HCT116 (cell line): ENCODE data around the gene SLK. TPM values are rescaled to one million over a fixed set of nuclear protein-coding genes. Genes with fewer than 3 reads are reported as not detected.

Experiments
- ATAC-seq: fragments of 200-7000 bp; cut with Tn5 transposase; 2 replicates; pipeline ENCODE4 v1.9.1; 2020; ENCODE audit warnings: mild to moderate bottlenecking, moderate library complexity
- BruUV-seq: library from RNA; stranded (reverse); fragments of 400-500 nt; replicated peaks from 2 replicates; lab custom pipeline; 2021; lab: Mats Ljungman, UMichigan
- CTCF ChIA-PET: fragments of 300-600 bp; sonication (Branson Sonifier 250); formaldehyde crosslinking; loops from one replicate; lab custom pipeline; 2021; ENCODE audit warnings: antibody characterized with exemption; lab: Charles Lee
- POLR2A ChIA-PET: fragments of 300-600, 350-600 bp; sonication (Branson Sonifier 250); formaldehyde crosslinking; loops from one replicate; lab custom pipeline; 2021; ENCODE audit warnings: antibody characterized with exemption; lab: Charles Lee
- RAD21 ChIA-PET, 2 experiments: fragments of 300-600 bp; sonication (Branson Sonifier 250); formaldehyde crosslinking; loops; one replicate each; lab custom pipeline; 2023; ENCODE audit warnings: low total read pairs in 2 of 2; ENCODE audit not compliant: uncharacterized antibody in 2 of 2, unreplicated experiment in 2 of 2, low non-redundant PET in 1 of 2; lab: Charles Lee
- DNase-seq: peaks from one replicate; pipeline ENCODE4 v3.0.0-alpha.2; 2010; ENCODE audit warnings: low read depth, low spot score
- H2AFZ ChIP-seq: fragments of 200-600 bp; shearing (Covaris generic), sonication (generic); 2 replicates; pipeline ENCODE4 v1.6.1; 2017; ENCODE audit warnings: low read depth, mixed run types, mixed read lengths, antibody characterized with exemption, low read length; ENCODE audit not compliant: poor library complexity, severe bottlenecking
- H3K27ac ChIP-seq: 2 replicates; pipeline ENCODE4 v1.5.1; 2012; ENCODE audit warnings: low read depth, low read length
- H3K27me3 ChIP-seq: fragments of 200-600 bp; sonication (generic); 2 replicates; pipeline ENCODE4 v1.6.1; 2016; ENCODE audit warnings: mixed run types, low read length, mixed read lengths; ENCODE audit not compliant: insufficient read depth
- H3K36me3 ChIP-seq, 2 experiments: fragments of 200-500 bp in 1 of 2; fragments of 200-600 bp in 1 of 2; sonication (Bioruptor generic) in 1 of 2; sonication (generic) in 1 of 2; 2 replicates each; pipeline versions ENCODE4 v1.5.1 to v1.6.1; 2014 to 2016; ENCODE audit warnings: low read length in 2 of 2, inconsistent platforms in 1 of 2, mixed read lengths in 1 of 2, mixed run types in 1 of 2; ENCODE audit not compliant: insufficient read depth in 2 of 2, control insufficient read depth in 1 of 2
- H3K4me1 ChIP-seq, 2 experiments: fragments of 200-600 bp in 1 of 2; sonication (generic) in 1 of 2; 2 replicates each; pipeline versions ENCODE4 v1.5.1 to v1.6.1; 2012 to 2017; ENCODE audit warnings: low read length in 2 of 2, inconsistent platforms in 1 of 2, mild to moderate bottlenecking in 1 of 2, mixed read lengths in 1 of 2, mixed run types in 1 of 2, moderate library complexity in 1 of 2; ENCODE audit not compliant: insufficient read depth in 2 of 2, control insufficient read depth in 1 of 2
- H3K4me2 ChIP-seq: fragments of 200-600 bp; sonication (generic); 2 replicates; pipeline ENCODE4 v1.6.1; 2017; ENCODE audit warnings: mixed run types, low read length, mixed read lengths
- H3K4me3 ChIP-seq, 2 experiments: fragments of 200-600 bp in 1 of 2; sonication (generic) in 1 of 2; replicated peaks in 1 of 2; 2 replicates each; pipeline ENCODE4 v1.5.1; 2011 to 2016; ENCODE audit warnings: low read length in 2 of 2, control low read depth in 1 of 2, low read depth in 1 of 2, mild to moderate bottlenecking in 1 of 2, mixed read lengths in 1 of 2, mixed run types in 1 of 2
- H3K79me2 ChIP-seq: fragments of 200-600 bp; sonication (generic); 2 replicates; pipeline ENCODE4 v1.6.1; 2017; ENCODE audit warnings: mild to moderate bottlenecking, mixed run types, low read length, moderate library complexity, mixed read lengths; ENCODE audit not compliant: insufficient read depth
- H3K9ac ChIP-seq: fragments of 200-600 bp; sonication (generic); 2 replicates; pipeline ENCODE4 v1.6.1; 2016; ENCODE audit warnings: low read length, mixed read lengths
- H3K9me2 ChIP-seq: fragments of 200-600 bp; sonication (generic), shearing (Covaris generic); 2 replicates; pipeline ENCODE4 v1.6.1; 2017; ENCODE audit warnings: mixed run types, mild to moderate bottlenecking, moderate library complexity; ENCODE audit not compliant: insufficient read depth
- H3K9me3 ChIP-seq, 2 experiments: fragments of 200-500 bp in 1 of 2; fragments of 200-600 bp in 1 of 2; sonication (Bioruptor generic) in 1 of 2; sonication (generic) in 1 of 2; 2 replicates each; pipeline ENCODE4 v1.6.1; 2014 to 2017; ENCODE audit warnings: low read length in 2 of 2, mixed read lengths in 2 of 2, inconsistent platforms in 1 of 2, low read depth in 1 of 2, mild to moderate bottlenecking in 1 of 2, mixed run types in 1 of 2, moderate library complexity in 1 of 2; ENCODE audit not compliant: control insufficient read depth in 1 of 2, insufficient read depth in 1 of 2
- H4K20me1 ChIP-seq: fragments of 200-600 bp; sonication (generic), shearing (Covaris generic); 2 replicates; pipeline ENCODE4 v1.6.1; 2017; ENCODE audit warnings: mixed run types, mild to moderate bottlenecking, moderate library complexity; ENCODE audit not compliant: insufficient read depth
- ATF3 ChIP-seq: IDR thresholded peaks from 2 replicates; pipeline ENCODE4 v1.6.1; 2012
- CBX3 ChIP-seq: IDR thresholded peaks from 2 replicates; pipeline ENCODE4 v1.6.1; 2012; ENCODE audit warnings: low read depth
- CTCF ChIP-seq, 3 experiments: fragments of 200-600 bp in 1 of 3; sonication (generic) in 1 of 3; IDR thresholded peaks in 2 of 3; conservative IDR thresholded peaks in 1 of 3; 2 replicates each; pipeline ENCODE4 v1.5.1; 2012 to 2017; ENCODE audit warnings: low read depth in 2 of 3, low read length in 2 of 3, antibody characterized with exemption in 1 of 3, borderline replicate concordance in 1 of 3, control low read depth in 1 of 3, mild to moderate bottlenecking in 1 of 3, mixed read lengths in 1 of 3, mixed run types in 1 of 3, moderate library complexity in 1 of 3; ENCODE audit not compliant: insufficient read depth in 1 of 3
- EGR1 ChIP-seq: IDR thresholded peaks from 2 replicates; pipeline ENCODE4 v1.6.1; 2012; ENCODE audit warnings: low read depth
- POLR2AphosphoS5 ChIP-seq: IDR thresholded peaks from 2 replicates; pipeline ENCODE4 v1.6.1; 2011; ENCODE audit warnings: mild to moderate bottlenecking, low read depth, low read length, moderate library complexity
- RAD21 ChIP-seq: IDR thresholded peaks from 2 replicates; pipeline ENCODE4 v1.6.1; 2012; ENCODE audit warnings: low read depth, mild to moderate bottlenecking
- SIN3A ChIP-seq: IDR thresholded peaks from 2 replicates; pipeline ENCODE4 v1.6.1; 2012; ENCODE audit warnings: low read depth
- SP1 ChIP-seq: IDR thresholded peaks from 2 replicates; pipeline ENCODE4 v1.6.1; 2012; ENCODE audit warnings: low read depth
- TCF7L2 ChIP-seq: IDR thresholded peaks from 2 replicates; pipeline ENCODE4 v1.7.0; 2011; ENCODE audit warnings: borderline replicate concordance, inconsistent platforms; ENCODE audit not compliant: insufficient read depth, insufficient read length; ENCODE audit errors: extremely low read depth
- ZBTB33 ChIP-seq: IDR thresholded peaks from 2 replicates; pipeline ENCODE4 v1.6.1; 2011; ENCODE audit warnings: mild to moderate bottlenecking, low read length, moderate library complexity; ENCODE audit not compliant: insufficient replicate concordance; ENCODE audit errors: extremely low read depth
- intact Hi-C: fragments of 100-400 bp; cut with micrococcal nuclease; formaldehyde crosslinking; loops from 2 replicates; pipeline ENCODE4 v1.10.0; 2022
- total RNA-seq: library from RNA; stranded (reverse); gene quantifications from one replicate; pipeline ENCODE4 v1.2.1, GENCODE V29; 2021; ENCODE audit not compliant: unreplicated experiment

SLK gene
- total RNA-seq, 1 experiment from 2014 or later, result 44.2 TPM

- TF ChIP-seq CTCF (IDR thresholded peaks at IDR 0.05 in 2 of 3, conservative IDR thresholded peaks at IDR 0.05 in 1 of 3; ENCODE audit: borderline replicate concordance in 1 of 3, insufficient read depth in 1 of 3, low read depth in 2 of 3, low read length in 2 of 3), result no peak
- TF ChIP-seq, all 23 proteins: peak for 0
Measured at GRCh38 chr10:103930449-103930848, 36.5 kb upstream of the SLK start (continued).

GRCh38 chr10:103930881-103931280 lies 36.1 kb upstream of the SLK start:
- Histone ChIP-seq H3K4me3 (no peak overlapping the region), H3K36me3 (no peaks in the 10 kb centered on the region), H3K9me3 (no peaks in the 10 kb centered on the region), H3K27me3 (no peaks in the 10 kb centered on the region), H3K27ac (no peak overlapping the region), H3K79me2 (no peaks in the 10 kb centered on the region), H3K9me2 (no peaks in the 10 kb centered on the region), H3K4me2 (no peak overlapping the region), H2AFZ (no peak overlapping the region), H3K4me1 (no peaks in the 10 kb centered on the region), H3K9ac (no peak overlapping the region), H4K20me1 (no peaks in the 10 kb centered on the region)
- ChIA-PET CTCF (no interaction called here), RAD21 (no interaction called here), POLR2A (no interaction called here)
- DNase-seq (no peak), ATAC-seq (no peak)
- TF ChIP-seq ATF3 (no peak), SIN3A (no peak), TCF7L2 (no peak), EGR1 (no peak), CBX3 (no peak)
- BruUV-seq, result no TSS peak
- intact Hi-C loops, result no loop called here

GRCh38 chr10:103931603-103932002 lies 35.3 kb upstream of the SLK start:
- no peaks in the 10 kb centered on the region for H4K20me1 ChIP-seq
- no peaks in the 10 kb centered on the region for H3K27me3 ChIP-seq
- H3K36me3 ChIP-seq, result no peaks in the 10 kb centered on the region
- ATAC-seq (no peak), DNase-seq (no peak)
- no peaks in the 10 kb centered on the region for H3K4me1 ChIP-seq
- BruUV-seq, result no TSS peak
- no peaks in the 10 kb centered on the region for H3K9me2 ChIP-seq
- no peak overlapping the region for H3K4me2 ChIP-seq
- ChIA-PET POLR2A (no interaction called here), RAD21 (no interaction called here), CTCF (no interaction called here)
- intact Hi-C loops, result no loop called here
- H3K9me3 ChIP-seq, result no peaks in the 10 kb centered on the region
- no peak overlapping the region for H2AFZ ChIP-seq
- no peaks in the 10 kb centered on the region for H3K79me2 ChIP-seq
- no peak overlapping the region for H3K4me3 ChIP-seq
- no peak overlapping the region for H3K27ac ChIP-seq
- H3K9ac ChIP-seq, result no peak overlapping the region
- no peak for TF ChIP-seq ZBTB33
- no peak for TF ChIP-seq EGR1
- no peak for TF ChIP-seq RAD21
- no peak for TF ChIP-seq SIN3A
- no peak for TF ChIP-seq SP1
- no peak for TF ChIP-seq ATF3
- TF ChIP-seq CTCF (IDR thresholded peaks at IDR 0.05 in 2 of 3, conservative IDR thresholded peaks at IDR 0.05 in 1 of 3; ENCODE audit: borderline replicate concordance in 1 of 3, insufficient read depth in 1 of 3, low read depth in 2 of 3, low read length in 2 of 3), result no peak
- no peak for TF ChIP-seq POLR2AphosphoS5
